Measurements from ENCODE around the gene SLC12A4. TPM values are rescaled to one million over a fixed set of nuclear protein-coding genes. Genes with fewer than 3 reads are reported as not detected.
A peak's percentile ranks its signal among the peaks of the same experiment; 100 is the strongest.

The SLC12A4 gene
- total RNA-seq, 1 experiment from 2014 or later = 107 TPM

DNA sequence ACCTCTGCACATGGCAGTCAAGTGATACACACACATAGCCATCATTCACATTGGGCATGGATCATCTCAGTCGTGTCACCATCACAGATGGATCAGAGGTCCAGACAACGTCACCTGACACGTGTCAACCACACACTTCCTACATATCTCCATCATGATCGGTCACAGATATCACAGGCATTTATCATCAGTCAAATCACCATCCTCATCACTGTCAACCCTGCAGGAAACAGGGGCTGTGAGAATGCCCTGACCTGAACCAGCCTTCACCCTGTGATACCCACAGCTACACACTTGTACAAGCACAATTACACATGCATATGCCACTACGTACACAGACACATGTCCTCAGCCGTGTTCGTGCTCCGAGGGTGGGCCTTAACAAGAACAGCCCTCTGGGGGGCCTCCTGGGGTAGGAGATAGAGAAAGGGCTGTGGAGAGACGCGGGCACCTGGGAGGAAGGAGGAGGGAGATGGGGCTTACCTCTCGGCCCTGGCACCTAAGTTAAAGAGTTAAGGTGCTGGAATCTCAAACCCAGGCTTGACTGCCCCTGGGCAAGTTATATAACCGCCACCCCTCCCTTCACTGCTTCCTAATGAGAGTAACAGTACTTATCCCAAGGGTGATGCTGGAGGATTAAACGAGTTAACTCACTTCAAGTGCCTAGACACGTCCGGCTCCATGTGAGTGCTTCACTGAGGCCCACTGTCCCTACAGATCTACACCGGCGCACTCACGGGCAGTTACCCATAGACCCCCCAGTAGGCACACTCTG lies 1.1 kb downstream of the SLC12A4 start:
- ChIA-PET CTCF (interaction anchor here (0.6 to 1.5 kb wide), 4 partner anchors 24 to 151 kb away, joined by 3 to 6 read pairs (median 4); partner anchors contain the start of gene LCAT), POLR2A (interaction anchor here (0.6 to 1.2 kb wide), 5 partner anchors 32 to 721 kb away, joined by 3 to 9 read pairs (median 4); partner anchors contain the start of genes NFATC3, RANBP10 and TSNAXIP1)
- peak overlapping the region; percentile 89 for H3K4me3 Mint-ChIP-seq (ENCODE audit: unreplicated experiment)
- no peaks in the 10 kb centered on the region for H3K27me3 Mint-ChIP-seq (ENCODE audit: insufficient read depth, unreplicated experiment)
- peak overlapping the region; percentile 93 for H3K27ac Mint-ChIP-seq (ENCODE audit: unreplicated experiment)
- TF ChIP-seq, protein P1, sequence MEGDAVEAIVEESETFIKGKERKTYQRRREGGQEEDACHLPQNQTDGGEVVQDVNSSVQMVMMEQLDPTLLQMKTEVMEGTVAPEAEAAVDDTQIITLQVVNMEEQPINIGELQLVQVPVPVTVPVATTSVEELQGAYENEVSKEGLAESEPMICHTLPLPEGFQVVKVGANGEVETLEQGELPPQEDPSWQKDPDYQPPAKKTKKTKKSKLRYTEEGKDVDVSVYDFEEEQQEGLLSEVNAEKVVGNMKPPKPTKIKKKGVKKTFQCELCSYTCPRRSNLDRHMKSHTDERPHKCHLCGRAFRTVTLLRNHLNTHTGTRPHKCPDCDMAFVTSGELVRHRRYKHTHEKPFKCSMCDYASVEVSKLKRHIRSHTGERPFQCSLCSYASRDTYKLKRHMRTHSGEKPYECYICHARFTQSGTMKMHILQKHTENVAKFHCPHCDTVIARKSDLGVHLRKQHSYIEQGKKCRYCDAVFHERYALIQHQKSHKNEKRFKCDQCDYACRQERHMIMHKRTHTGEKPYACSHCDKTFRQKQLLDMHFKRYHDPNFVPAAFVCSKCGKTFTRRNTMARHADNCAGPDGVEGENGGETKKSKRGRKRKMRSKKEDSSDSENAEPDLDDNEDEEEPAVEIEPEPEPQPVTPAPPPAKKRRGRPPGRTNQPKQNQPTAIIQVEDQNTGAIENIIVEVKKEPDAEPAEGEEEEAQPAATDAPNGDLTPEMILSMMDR (IDR thresholded peaks at IDR 0.05; ENCODE audit: insufficient read depth in 1 of 2, low read depth in 1 of 2, low read length in 1 of 2, severe bottlenecking in 1 of 2, unreplicated experiment in 1 of 2) = no peak
- TSS peak; percentile 33 for BruUV-seq (replicated peaks)
- H3K36me3 ChIP-seq (ENCODE audit: control insufficient read depth, insufficient read depth, low read length) = peaks cover 3% of the 10 kb centered on the region
- H3K9me3 ChIP-seq = no peaks in the 10 kb centered on the region
- peaks cover 29% of the 10 kb centered on the region for H3K4me1 ChIP-seq
- peak overlapping the region; percentile 66 for H3K4me3 ChIP-seq (ENCODE audit: low read depth, low read length)
- intact Hi-C loops (cut with micrococcal nuclease; ENCODE audit: unreplicated experiment) = no loop called here
- no peaks in the 10 kb centered on the region for H3K27me3 ChIP-seq (replicated peaks; ENCODE audit: control insufficient read depth, insufficient read depth, low read length)
- no peaks in the 10 kb centered on the region for H3K9me3 Mint-ChIP-seq (ENCODE audit: unreplicated experiment)
- no peak for DNase-seq
- H3K36me3 Mint-ChIP-seq (ENCODE audit: insufficient read depth, unreplicated experiment) = peaks cover 45% of the 10 kb centered on the region
- peaks cover 35% of the 10 kb centered on the region for H3K4me1 Mint-ChIP-seq (ENCODE audit: low read depth, unreplicated experiment)

DNA sequence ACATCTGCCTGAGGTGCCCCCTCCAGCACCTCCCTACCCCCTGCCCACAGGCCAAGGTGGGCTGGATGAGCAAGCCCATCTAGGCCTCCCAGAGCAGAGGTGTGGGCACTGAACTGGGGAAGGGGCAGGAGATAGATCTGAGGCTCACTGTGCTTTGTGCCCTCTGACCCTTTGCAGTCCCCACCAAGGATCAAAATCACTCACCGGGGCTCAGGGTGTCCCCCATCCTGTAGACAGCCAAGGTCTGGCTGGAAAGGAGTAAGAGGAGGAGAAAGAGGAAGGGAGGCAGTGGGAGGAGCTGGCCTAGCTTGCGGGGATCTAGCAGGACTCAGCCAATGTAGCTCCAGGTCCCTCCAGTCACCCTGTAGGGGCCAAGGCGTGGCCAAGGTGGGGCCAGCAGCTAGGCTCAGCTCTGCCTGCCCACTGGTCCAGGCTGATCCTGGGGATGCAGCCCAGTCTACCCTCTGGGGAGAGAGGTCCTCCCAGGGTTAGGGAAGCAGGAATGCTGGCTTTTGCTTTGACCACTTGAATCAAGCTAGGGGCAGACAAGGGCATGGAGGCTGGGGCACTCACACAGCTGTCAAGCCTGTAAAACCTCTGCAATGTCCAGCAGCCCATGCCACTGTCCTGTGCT lies 1.8 kb downstream of the SLC12A4 start:
- Mint-ChIP-seq H3K4me3 (ENCODE audit: unreplicated experiment) (peak overlapping the region; percentile 89), H3K4me1 (ENCODE audit: low read depth, unreplicated experiment) (peaks cover 35% of the 10 kb centered on the region), H3K27me3 (ENCODE audit: insufficient read depth, unreplicated experiment) (no peaks in the 10 kb centered on the region), H3K9me3 (ENCODE audit: unreplicated experiment) (no peaks in the 10 kb centered on the region), H3K27ac (ENCODE audit: unreplicated experiment) (peak overlapping the region; percentile 93), H3K36me3 (ENCODE audit: insufficient read depth, unreplicated experiment) (peaks cover 50% of the 10 kb centered on the region)
- POLR2A ChIA-PET = interaction anchor here (0.6 to 1.3 kb wide), 8 partner anchors 27 to 720 kb away, joined by 3 to 9 read pairs (median 4); partner anchors contain the start of genes ESRP2, NFATC3, RANBP10 and TSNAXIP1
- DNase-seq = peak; percentile 66 to 84
- peak overlapping the region; percentile 66 for H3K4me3 ChIP-seq (ENCODE audit: low read depth, low read length)
- intact Hi-C loops (cut with micrococcal nuclease; ENCODE audit: unreplicated experiment) = no loop called here
- peaks cover 5% of the 10 kb centered on the region for H3K36me3 ChIP-seq (ENCODE audit: control insufficient read depth, insufficient read depth, low read length)
- H3K27me3 ChIP-seq (replicated peaks; ENCODE audit: control insufficient read depth, insufficient read depth, low read length) = no peaks in the 10 kb centered on the region
- BruUV-seq (replicated peaks) = no TSS peak
- TF ChIP-seq, protein P1 (IDR thresholded peaks at IDR 0.05; ENCODE audit: insufficient read depth in 1 of 2, low read depth in 1 of 2, low read length in 1 of 2, severe bottlenecking in 1 of 2, unreplicated experiment in 1 of 2) = no peak
- CTCF ChIA-PET = interaction anchor here (0.6 to 1.5 kb wide), 5 partner anchors 23 to 151 kb away, joined by 3 to 6 read pairs (median 3); partner anchors contain the start of gene LCAT
- peaks cover 29% of the 10 kb centered on the region for H3K4me1 ChIP-seq
- H3K9me3 ChIP-seq = no peaks in the 10 kb centered on the region
